HL-60/S4 treated with phorbol 12-myristate 13-acetate at 8.2 ng/mL for 4 days and 3 days (cell line): Measurements from ENCODE around the gene EGF.
"Not testable (repeated sequence)": the region's sequence is repeated elsewhere in the genome, so short reads cannot be mapped to it uniquely, and the experiment has no call there.

Experiments used
- in situ Hi-C: fragments of 300-500 bp; cut with MboI; formaldehyde crosslinking; loops from 2 replicates; pipeline ENCODE4 v1.15.0; 2022; ENCODE audit warnings: low sequenced_read_pairs

Gene EGF

DNA sequence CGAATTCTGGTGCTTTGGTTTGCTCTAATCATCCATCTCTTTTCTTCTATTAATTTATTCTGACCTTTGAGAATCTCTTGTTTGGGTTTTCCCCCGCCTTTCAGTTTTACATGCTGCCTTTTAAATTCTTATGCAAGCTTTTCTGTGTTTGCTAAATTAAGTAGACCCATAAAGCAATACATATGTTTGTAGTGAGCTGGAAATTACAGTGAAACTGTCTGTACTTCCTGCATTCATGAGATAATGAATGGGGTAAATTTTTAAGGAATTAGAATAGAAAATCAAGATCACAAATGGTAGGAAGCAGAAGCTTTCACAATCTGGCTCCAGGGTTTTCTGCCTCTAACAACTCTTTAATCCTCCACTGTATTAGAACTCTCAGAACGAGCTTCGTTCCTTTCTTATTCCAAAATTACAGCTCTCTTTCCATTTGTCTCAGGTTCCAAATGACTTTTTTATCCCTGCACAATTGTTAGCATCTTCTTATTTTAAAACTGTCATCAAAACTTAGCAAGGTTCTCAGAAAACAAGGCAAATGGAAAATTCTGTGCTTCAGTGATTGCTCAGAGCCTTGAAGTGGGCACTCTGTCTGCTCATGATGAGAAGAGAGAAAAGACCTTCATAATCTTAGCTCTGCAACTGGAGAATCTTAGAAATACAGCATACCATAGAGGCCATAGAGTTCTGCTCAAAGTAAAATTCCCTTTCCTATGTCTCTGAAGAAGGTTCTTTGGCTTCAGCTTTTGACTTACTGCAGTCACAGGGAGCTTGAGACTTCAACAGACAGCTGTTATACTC lies 108.2 kb downstream of the EGF start:
- in situ Hi-C loops = no loop called here

DNA sequence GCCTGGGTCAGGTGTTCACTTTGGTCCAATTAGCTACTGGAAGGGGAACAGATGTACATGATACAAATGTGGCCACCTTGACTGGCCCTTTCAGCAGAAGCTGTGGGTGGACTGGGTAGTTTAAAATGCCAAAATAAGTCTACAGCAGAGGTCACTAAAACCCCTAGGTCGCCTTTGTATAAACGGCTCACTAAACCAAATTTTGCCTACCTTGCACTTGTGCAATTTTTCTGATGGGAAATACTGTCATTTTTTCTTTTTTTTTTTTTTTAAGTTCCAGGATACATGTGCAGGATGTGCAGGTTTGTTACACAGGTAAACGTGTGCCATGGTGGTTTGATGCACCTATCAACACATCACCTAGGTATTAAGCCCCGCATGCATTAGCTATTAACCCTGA lies 109.8 kb downstream of the EGF start:
- in situ Hi-C loops = no loop called here

DNA sequence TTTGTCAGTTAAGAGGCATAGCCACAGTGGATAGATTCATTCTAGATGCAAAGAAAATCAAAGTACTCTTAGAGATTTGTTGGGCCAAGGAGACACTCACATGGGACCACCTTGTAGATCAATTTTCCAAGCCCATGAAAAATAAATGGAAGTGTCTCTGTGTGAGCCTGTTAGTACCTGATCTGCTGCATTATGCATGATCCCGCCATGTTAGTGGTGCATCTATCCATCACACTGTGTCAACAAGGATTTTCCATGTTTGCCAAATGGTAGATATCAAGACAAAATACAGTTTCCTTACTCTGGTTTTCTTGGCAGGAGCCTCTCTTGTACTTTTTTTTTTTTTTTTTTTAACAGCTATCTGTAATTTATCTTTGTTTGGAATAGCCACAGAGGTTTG lies 112.4 kb downstream of the EGF start:
- in situ Hi-C loops = no loop called here

- in situ Hi-C loops = no loop called here
Measured at GRCh38 chr4:110025718-110026117, 113.0 kb downstream of the EGF start.

DNA sequence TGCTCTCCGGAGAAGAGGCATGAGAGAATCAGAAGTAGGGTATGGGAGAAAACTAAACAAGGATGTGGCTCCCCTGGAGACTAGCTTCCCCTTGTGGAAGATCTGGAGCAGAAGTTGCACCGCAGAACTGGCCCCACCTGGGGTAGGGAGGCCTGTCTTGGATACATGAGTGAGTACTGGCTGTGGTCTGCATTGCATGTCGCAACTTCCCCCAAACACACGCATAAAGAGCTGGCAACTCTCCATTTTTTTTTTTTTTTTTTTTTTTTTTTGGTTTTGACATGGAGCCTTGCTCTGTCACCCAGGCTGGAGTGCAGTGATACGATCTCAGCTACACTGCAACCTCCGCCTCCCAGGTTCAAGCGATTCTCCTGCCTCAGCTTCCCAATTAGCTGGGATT lies 119.9 kb downstream of the EGF start:
- in situ Hi-C loops = no loop called here

- in situ Hi-C loops = no loop called here
Measured at GRCh38 chr4:110033355-110034025, 120.8 kb downstream of the EGF start.

- in situ Hi-C loops = no loop called here
Measured at GRCh38 chr4:110034026-110034393, 121.3 kb downstream of the EGF start.

DNA sequence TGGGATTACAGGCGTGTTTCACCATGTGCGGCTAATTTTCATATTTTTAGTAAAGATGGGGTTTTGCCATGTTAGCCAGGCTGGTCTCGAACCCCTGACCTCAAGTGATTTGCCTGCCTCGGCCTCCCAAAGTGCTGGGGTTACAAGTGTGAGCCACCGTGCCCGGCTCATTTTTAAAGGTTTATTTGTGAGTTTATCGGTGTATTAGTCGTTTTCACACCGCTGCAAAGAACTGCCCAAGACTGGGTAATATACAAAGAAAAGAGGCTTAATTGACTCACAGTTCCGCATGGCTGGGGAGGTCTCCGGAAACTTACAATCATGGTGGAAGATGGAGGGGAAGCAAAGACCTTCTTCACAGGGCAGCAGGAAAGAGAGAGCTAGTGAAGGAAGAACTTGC lies 126.5 kb downstream of the EGF start:
- in situ Hi-C loops = not testable (repeated sequence)

DNA sequence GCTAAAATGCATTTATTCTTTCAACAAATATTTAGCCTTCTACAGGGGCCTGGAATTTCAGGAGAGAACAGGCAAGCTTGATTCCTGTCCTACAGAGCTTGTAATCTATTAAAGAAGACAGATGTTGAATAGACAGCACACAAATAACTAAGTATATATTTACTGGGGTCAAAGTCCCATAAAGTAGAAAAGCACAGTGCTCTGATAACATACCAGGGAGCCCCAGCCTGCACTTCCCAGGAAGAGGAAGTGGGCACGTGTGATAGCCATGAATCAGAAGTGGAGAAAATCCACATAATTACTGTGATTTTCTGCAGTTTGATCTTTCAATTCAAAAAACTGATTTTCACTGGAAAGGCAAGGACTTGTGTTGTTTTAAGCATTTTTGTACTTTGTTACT lies 129.1 kb downstream of the EGF start:
- in situ Hi-C loops = no loop called here

DNA sequence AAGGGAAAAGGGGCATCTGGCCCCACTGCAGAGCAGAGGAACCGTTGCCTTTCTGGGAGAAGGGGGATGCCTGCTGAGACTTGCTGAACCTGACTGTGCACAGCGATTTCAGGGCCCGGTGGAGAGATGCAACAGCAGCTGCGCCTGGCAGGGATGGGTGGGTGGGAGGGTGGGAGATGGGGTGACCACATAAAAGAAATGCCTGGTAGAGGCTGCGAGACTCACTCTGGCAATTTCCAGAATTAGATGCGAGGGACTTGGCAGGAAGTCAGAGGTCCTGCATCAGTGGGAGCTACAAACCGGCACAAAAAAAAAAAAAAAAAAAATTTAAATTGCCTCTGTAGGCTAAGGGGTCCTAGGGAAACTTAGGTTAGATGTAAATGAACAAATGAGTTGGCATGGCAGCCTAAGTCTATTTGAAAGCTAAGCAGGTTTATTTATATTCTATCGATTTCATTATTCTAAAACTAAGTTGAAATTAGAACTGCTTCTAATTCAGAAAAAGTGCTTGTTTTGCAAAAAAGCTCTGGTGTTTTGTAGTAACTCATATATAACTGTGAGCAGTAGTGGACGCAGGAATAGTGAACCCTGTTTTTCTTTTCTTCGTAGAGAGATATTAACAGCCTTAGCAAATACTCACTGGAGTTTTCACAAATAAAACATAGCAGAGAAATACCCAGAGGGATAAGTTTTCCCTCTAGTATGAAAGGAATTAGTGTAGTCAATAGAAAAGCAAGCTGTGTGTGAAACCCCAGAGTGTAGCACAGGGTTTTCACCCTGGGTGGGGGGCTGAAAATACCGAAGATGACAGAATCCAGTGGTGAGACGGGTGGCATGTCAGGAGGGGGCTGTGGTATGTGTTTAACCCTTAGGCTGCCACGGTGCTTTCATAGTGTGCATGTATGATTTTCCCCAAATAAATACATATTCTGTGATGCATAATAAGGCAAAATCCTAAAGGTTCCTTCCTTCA lies 130.1 kb downstream of the EGF start:
- in situ Hi-C loops = no loop called here

DNA sequence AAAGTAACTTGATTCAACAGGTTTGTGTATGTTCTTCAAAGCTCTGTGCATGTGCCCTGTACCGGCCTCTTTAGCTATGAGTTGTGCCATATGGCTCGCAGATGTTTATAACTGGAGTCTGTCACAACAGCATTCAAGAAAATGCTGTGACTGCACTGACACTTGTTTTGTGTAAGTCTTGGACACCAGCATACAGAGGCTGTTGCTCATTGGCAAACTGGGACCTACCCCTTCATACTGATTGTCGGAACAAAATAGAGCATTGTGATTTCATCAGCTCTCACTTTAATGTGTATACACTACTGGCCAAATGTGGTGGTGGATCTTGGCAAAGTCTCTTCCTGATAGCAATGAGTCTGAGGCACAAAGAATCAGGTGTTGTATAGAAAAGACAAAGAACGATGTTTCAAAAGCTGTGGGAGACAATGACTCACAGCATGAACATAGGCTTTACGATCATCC lies 133.9 kb downstream of the EGF start:
- in situ Hi-C loops = no loop called here

- in situ Hi-C loops = no loop called here
Measured at GRCh38 chr4:110049951-110050925, 137.6 kb downstream of the EGF start.

DNA sequence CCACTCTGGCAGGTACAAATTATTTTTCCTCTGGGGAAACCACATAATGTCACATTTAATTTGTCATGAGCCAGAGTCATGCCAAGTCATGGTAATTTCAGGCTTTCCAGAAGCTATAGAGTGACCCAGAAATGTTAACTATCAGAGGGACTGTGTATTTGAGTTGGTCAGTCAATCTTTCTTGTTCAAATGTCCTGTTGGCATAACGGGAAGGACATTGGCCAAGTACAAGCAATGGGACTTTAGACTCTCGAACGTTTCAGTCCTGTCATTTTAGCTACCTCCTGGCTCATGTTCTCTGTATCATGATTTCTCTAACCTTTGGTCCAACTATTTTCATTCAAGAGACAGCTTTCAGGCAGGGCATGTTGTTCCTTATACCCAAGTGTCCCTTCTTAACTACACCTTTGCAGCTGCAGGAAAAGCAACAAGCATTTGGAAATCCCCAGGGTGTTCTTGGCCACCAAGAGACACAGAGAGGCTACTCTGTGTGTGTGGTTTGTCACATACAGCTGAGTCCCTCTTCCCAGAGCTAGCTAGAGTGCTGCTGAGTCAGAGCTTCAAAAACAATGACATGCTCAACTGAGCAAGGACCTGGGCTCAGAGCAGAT lies 142.6 kb downstream of the EGF start:
- in situ Hi-C loops = no loop called here

GRCh38 chr4:110058677-110059076 lies 146.0 kb downstream of the EGF start:
- in situ Hi-C loops = no loop called here

DNA sequence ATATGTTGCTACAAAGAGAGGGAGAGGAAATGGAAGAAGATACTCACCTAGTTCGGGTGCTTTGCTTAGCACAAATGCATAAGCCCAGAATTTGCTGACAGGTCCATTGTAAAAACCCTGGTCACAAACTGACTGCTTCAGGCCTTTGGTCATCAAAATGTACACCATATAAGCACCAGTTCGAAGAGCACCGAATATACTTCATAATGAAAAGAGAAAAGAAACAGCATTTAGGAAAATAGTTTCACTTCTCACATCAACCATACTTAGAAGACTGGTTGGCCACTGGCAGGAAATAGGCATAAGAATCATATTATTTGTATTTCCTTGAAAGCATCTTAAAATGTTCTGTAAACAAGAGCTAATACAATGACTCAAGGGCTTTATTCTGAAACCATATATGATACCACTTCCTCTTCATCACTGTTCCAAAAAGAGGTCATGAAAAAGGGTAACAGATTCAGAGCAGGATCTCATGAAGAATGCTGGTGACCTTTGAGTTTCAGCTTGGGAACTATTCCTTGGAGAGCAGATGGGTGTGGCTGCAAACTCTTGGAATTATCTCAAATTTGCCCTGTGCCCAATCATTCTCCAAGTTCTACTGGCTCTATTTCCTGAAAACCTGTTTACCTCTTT lies 147.0 kb downstream of the EGF start:
- in situ Hi-C loops = no loop called here

DNA sequence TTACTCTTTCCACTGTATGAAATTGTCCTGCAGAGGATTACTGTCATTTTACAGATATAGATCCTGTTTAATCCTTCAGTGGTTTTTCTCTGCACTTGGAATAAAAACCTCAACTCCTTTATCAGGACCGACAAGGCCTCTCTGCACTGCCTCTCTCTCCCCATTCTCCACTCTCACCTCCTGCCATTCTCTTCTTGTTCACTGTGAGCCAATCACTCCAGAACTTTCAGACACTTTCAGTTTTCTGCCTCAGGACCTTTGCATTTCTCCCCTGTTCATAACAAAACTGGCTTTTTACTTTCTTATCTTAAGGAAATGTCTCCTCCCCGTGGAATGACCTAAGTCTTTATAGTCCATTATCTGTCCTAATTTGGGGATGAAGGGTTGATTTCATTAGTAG lies 148.4 kb downstream of the EGF start:
- in situ Hi-C loops = no loop called here
